Fibroblast of lung (primary cell): ENCODE results near the gene RAB3GAP1.

Source experiments
- EZH2 ChIP-seq: IDR thresholded peaks from 2 replicates; pipeline ENCODE4 v1.5.1; 2012; ENCODE audit warnings: low read length, control low read depth, mild to moderate bottlenecking; ENCODE audit errors: missing control alignments
- TF ChIP-seq, protein P1 (sequence below), 2 donors: IDR thresholded peaks in 1 of 2; conservative IDR thresholded peaks in 1 of 2; 1 replicate in 1 of 2; 2 replicates in 1 of 2; pipeline ENCODE4 v1.5.1; 2011 to 2012; ENCODE audit warnings: low read length in 2 of 2, control low read depth in 1 of 2, inconsistent platforms in 1 of 2, low read depth in 1 of 2, mild to moderate bottlenecking in 1 of 2

GRCh38 chr2:135103843-135104242 lies 51.8 kb downstream of the RAB3GAP1 start:
- TF ChIP-seq, protein P1, sequence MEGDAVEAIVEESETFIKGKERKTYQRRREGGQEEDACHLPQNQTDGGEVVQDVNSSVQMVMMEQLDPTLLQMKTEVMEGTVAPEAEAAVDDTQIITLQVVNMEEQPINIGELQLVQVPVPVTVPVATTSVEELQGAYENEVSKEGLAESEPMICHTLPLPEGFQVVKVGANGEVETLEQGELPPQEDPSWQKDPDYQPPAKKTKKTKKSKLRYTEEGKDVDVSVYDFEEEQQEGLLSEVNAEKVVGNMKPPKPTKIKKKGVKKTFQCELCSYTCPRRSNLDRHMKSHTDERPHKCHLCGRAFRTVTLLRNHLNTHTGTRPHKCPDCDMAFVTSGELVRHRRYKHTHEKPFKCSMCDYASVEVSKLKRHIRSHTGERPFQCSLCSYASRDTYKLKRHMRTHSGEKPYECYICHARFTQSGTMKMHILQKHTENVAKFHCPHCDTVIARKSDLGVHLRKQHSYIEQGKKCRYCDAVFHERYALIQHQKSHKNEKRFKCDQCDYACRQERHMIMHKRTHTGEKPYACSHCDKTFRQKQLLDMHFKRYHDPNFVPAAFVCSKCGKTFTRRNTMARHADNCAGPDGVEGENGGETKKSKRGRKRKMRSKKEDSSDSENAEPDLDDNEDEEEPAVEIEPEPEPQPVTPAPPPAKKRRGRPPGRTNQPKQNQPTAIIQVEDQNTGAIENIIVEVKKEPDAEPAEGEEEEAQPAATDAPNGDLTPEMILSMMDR (conservative IDR thresholded peaks at IDR 0.05 in 1 of 2, IDR thresholded peaks at IDR 0.05 in 1 of 2; ENCODE audit: low read depth in 1 of 2, low read length in 2 of 2): no peak
- TF ChIP-seq EZH2: no peak
